Measurements from ENCODE around the gene ZNF778.
"Not testable (repeated sequence)": the region's sequence is repeated elsewhere in the genome, so short reads cannot be mapped to it uniquely, and the experiment has no call there.

ZNF778 gene

DNA sequence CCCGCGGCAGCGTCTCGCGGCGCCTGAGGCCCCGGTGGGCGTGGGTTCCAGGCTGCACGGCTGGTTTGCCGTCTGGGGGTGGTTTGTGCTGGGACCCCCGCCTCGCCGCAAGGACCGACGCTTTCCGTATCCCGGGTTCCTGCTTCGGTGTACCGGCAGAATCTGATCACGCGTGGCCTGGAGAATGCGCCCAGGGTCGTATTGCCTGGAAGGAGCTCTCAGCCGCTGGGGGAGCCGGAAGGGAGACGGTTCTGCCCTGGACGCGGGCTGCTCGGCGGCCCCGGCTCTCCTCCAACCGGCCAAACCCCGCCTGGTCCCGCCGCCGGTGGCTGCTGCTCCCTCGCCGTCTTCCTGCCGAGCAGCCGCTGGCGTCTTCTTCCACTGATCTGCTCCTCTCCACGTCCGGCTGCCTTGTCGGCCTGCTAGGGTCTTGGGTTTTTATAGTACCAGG lies 39.8 kb downstream of the ZNF778 start:
- peak; percentile 37 for DNase-seq (ENCODE audit: low spot score)

DNA sequence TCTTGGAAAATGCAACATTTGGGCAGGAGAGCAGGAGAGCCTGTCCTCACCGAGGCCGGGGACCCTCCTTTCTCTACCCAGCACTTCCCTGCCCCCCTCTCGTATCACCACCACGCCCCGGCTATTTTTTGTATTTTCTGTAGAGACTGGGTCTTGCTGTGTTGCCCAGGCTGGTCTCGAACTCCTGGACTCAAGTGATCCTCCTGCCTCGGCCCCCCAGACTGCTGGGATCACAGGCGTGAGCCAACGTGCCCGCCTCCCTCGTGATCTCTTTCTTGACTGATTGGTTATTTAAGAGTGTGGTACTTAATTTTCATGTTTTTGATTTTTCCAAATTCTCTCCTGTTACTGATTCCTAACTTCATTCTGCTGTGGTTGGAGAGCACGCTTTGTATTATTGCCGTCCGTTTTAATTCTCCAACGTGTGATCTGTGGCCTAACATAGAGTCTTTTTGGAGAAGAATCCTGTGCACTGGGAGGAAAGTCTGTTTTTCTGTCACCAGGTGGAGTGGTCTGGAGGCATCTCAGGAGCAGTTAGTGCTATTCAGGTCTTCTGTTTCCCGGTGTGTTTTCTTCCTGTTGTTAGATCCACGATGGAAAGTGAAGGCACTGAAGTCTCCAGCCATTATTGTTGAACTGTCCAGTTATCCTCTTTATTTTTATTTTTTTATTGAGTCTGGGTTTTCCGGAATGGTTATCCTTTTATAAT lies 40.4 kb downstream of the ZNF778 start:
- no peak for DNase-seq (ENCODE audit: low spot score)

DNA sequence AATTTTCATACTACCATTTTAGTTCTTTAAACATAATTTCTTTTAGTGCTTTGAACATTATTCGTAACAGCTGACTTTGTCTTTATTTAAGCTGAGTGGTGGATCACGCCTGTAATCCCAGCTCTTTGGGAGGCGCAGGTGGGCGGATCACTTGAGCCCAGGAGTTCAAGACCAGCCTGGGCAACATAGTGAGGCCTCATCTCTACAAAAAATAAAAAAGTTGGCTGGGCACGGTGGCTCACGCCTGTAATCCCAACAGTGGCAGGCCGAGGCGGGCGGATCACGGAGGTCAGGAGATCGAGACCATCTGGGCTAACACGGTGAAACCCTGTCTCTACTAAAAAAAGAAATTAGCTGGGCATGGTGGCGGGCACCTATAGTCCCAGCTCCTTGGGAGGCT lies 42.4 kb downstream of the ZNF778 start:
- DNase-seq (ENCODE audit: low spot score): not testable (repeated sequence)

- no peak for DNase-seq (ENCODE audit: low spot score)
Observed at GRCh38 chr16:89261691-89262563, 44.4 kb downstream of the ZNF778 start.

- no peak for DNase-seq (ENCODE audit: low spot score)
Observed at GRCh38 chr16:89264800-89265550, 47.5 kb downstream of the ZNF778 start.

DNA sequence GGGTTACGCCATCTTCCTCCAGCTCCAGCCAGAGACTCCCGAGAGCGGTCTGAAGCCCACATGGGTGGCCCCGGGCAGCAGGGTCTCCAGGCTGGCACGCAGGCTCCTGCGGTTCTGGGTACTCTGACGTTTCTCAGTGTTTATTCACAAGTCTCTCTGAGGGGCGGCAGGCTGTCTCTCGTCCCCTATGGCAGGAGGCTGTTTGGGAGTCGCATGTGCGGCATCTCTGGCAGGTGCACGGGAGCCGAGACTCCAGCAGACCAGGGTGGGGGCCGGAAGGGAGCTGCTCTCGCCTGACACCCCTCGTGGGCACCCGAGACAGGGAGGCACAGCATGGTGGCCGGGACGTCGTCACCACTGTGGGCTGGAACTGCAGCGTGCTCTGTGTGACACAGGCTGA lies 48.1 kb downstream of the ZNF778 start:
- DNase-seq (ENCODE audit: low spot score): no peak

- DNase-seq (ENCODE audit: low spot score): no peak
Observed at GRCh38 chr16:89266521-89267134, 49.1 kb downstream of the ZNF778 start.

DNA sequence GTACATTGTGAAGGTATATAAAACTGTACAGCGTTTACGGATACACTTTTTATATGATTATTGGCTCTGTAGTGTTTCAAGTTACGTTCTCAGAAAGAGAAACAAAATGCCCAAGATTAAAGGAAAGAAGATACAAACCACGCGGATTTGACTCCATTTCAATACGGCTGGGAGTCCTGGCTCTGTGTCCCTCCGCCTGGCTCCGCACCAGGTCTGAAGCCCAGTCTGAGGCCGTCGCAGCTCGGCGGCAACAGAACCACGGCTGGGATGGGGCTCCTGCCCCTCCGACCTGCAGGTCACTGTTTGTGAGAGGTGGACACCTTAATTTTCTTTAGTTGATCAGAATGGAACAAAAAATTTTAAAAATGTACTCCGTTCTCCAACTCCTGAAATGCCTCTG lies 50.2 kb downstream of the ZNF778 start:
- not testable (repeated sequence) for DNase-seq (ENCODE audit: low spot score)

DNA sequence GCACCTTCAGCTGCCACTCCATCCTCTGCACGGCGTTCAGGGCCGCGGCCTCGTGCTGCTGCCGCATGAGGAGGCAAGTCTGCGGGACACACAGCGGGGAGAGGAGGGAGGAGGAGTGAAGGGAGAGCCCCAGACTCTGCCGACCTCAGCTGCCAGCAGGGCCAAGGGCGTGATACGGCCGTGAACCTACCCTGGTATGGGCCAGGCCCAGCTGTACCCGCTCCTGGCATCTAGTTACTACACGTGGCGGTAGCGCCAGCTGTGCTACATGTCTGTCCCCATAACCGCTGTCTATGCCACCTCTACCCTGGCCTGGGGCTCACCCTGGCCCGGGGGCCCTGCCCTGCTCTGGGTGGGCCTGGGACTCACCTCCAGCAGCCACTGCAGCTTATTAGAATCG lies 51.1 kb downstream of the ZNF778 start:
- no peak for DNase-seq (ENCODE audit: low spot score)

- DNase-seq (ENCODE audit: low spot score): no peak
Observed at GRCh38 chr16:89268987-89269735, 51.7 kb downstream of the ZNF778 start.

DNA sequence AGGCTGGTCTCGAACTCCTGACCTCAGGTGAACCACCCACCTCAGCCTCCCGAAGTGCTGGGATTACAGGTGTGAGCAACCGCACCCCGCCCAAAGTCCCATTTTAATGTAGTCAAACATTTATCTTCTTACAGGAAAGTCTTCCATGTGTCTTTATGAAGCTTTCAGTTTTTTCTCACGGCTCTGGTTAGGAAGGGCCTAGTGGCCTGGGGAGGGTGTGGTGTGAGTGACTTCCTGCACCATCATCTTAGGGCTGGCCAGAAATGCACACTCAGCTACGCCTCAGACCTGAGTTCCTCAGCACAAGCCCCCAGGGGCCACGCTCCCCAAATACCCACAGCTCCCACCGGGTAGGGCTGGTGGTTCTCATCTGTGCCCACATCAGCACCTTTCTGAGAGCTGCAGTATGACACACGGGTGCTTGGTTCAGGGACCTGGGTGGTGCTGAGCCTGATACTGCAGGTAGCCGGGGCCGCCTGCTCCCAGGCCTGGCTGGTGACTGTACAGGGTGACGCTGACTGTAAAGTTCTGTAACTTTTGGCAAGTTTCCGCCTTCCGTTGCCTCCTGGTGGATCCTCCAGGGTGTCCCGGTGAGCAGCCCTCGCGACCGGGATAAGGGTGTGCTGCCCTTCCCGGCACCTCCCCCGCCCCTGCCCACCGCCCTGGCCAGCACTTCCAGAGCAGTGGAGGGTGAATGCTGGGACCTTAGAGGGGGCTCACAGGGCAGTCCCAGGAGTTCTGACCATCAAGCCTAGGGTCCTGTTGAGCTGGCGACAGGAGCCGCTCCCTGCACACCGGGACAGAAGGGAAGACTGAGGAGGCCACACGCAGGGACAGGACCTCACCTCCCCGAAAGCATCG lies 52.5 kb downstream of the ZNF778 start:
- no peak for DNase-seq (ENCODE audit: low spot score)

DNA sequence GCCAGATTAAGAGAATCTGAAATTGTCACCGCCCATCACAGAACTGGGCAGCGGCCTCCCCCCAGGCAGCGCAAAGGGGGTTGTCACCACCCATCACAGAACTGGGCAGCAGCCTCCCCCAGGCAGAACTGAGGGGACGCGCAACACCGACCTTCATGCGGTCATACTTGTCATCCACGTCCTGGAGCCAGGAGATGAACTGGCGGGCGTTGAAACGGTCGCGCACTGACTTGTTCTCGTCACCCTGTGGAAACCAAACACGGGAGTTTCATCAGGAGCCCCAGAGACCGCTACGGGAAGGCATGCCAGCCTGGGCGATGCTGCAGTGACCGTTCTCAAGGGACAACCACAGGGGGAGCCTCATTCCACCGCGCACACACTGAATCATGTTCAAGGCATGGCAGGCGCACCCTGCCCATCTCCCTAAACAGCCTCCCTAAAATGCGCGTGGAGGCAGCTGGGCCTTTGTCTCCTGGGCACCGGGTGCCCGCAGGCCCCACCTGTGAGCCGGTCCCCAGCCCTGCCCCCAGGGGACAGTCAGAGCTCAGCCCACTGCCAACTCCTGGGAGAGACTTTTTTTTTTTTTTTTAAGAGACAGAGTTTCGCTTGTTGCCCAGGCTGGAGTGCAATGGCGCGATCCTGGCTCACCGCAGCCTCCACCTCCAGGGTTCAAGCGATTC lies 53.3 kb downstream of the ZNF778 start:
- DNase-seq (ENCODE audit: low spot score): no peak

DNA sequence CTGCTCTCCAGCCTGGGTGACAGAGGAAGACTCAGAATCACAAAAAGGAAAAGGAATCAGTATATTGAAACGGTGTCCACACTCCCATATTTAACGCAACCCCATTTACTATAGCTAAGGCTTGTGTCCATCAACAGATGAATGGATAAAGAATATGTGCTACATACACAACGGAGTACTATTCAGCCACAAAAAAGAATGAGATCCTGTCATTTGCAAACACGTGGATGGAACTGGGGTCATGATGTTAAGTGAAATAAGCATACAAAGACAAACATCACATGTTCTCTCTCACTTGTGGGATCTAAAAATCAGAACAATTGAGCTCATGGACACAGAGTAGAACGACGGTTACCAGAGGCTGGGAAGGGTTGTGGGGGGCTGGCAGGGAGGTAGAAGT lies 55.1 kb downstream of the ZNF778 start:
- DNase-seq (ENCODE audit: low spot score): no peak

GRCh38 chr16:89273741-89274472 lies 56.4 kb downstream of the ZNF778 start:
- DNase-seq (ENCODE audit: low spot score): no peak

DNA sequence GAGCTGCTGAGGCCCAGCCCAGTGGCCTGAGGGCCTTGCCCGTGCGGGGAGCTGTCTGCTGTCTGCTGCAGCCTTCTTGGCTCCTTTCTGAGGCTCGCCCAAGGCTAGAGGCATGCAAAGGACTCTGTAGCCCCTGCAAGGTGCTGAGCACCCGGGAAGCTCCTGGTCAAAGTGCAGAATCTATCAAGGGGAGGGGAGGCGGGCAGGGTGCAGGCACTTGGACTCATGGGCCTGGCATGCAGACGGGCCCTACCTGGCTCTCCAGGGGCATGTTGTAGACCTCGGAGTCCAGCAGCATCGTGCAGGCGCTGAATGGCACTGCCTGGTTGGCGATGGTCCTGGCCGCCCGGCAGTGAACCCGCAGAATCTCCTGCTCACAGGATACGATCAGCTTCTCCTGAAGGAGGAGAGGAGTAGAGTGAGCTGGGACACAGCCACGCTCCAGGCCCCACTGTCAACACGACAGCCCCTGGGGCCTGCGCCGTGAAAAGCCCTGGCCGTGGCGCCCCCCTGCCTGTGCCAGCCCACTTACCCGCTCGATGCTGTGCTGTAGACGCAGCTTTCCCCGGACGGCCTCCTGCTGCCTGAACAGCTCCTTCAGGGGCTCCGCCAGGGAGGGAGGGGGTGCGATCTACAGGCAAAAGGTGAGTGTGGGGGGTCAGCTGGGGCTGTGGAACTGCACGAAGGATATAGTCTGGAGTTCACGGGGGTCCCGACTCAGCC lies 57.2 kb downstream of the ZNF778 start:
- no peak for DNase-seq (ENCODE audit: low spot score)

DNA sequence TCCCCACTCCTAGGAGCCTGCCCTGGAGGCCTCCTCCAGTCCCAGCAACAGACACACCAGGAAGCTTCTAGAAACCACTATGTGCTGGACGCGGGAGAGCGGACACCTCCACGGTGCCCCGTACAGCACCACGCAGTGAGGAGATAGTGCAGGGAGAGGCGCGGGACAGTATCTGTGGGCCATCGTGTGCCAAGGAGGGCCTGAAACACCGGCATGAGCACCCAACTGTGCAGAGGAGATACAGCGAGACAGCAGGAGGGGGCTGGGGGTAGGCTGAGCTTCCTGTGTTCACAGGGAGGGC lies 57.7 kb downstream of the ZNF778 start:
- no peak for DNase-seq (ENCODE audit: low spot score)

DNA sequence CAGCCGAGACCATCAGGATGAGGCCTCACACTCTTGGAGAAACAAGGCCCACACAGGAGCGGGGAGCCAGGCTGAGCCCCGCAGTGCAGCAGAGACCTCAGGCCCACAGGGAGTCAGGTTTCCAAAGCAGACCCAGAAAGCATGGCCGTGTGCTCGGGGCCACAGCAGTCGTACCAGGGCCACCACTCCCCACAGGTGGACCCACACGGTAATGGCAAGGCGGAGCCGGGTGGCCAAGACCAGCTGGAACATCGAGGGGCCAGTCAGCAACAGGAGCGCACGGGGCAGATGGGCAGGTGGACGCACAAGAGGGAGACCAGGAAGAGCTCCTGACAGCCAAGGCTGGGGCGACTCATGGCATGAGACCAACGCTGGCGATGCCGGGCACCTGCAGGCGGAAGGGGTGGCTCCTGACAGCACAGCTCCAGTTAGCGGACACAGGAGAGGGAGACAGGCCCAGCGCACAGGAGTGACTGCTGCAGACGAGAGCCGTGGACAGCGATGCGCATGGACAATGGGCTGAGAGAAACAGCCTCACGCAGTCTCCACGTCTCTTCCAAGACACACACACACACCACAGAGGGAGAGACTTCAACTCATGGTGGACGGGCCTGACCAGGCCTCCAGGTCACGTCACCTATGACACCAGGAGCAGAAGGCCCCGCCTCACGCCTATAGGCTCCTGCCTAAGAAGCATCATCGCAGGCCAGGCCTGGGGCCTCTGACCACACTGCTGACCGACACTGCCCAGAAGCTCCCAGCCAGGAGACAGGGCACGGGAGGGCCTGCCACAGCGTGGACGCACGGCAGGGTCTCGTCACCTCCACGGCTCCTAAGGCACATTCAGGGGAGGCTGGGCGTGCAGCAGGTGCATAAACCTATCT lies 58.6 kb downstream of the ZNF778 start:
- DNase-seq (ENCODE audit: low spot score): no peak

GRCh38 chr16:89277049-89277448 lies 59.5 kb downstream of the ZNF778 start:
- no peak for DNase-seq (ENCODE audit: low spot score)
